Measurements from ENCODE around the gene GSTA4.

- TF ChIP-seq CTCF (IDR thresholded peaks at IDR 0.05) (no peak), POLR2A (IDR thresholded peaks at IDR 0.05) (no peak)
Measured at GRCh38 chr6:53029761-53030160, 34.7 kb upstream of the GSTA4 start.

Measured in heart left ventricle (tissue), 13 donors.